ENCODE data around the gene KLK15. TPM values are rescaled to one million over a fixed set of nuclear protein-coding genes. Genes with fewer than 3 reads are reported as not detected.

The KLK15 gene
- total and polyA plus RNA-seq, 2 donors (not counting 3 experiments of a cell fraction or from before 2014, with no cell fraction given) = not detected

- Histone ChIP-seq H3K27ac (ENCODE audit: insufficient read depth, low read depth, low read length) (no peak within 1 kb of the TSS), H3K36me3 (ENCODE audit: control insufficient read depth in 2 of 2, extremely low read depth in 1 of 2, insufficient read depth in 2 of 2, low read length in 2 of 2) (no peaks in the 10 kb centered on the region), H3K9me1 (replicated peaks; ENCODE audit: control insufficient read depth, extremely low read depth, insufficient read depth, low read length) (no peaks in the 10 kb centered on the region), H3K79me2 (ENCODE audit: control insufficient read depth, insufficient read depth, low read length) (no peaks in the 10 kb centered on the region), H3K4me3 (replicated peaks in 1 of 3; ENCODE audit: insufficient read depth in 1 of 3, low read depth in 1 of 3, low read length in 3 of 3) (no peak within 1 kb of the TSS), H3K4me2 (ENCODE audit: insufficient read depth, low read length) (no peak within 1 kb of the TSS), H3K27me3 (ENCODE audit: control insufficient read depth in 2 of 2, insufficient read depth in 2 of 2, low read length in 2 of 2) (peaks cover 21% of the 10 kb centered on the region in 2 experiments), H4K20me1 (replicated peaks; ENCODE audit: control insufficient read depth, extremely low read depth, insufficient read depth, low read length) (no peaks in the 10 kb centered on the region), H2AFZ (ENCODE audit: low read depth, low read length) (no peak within 1 kb of the TSS), H3K4me1 (ENCODE audit: control insufficient read depth, extremely low read depth, insufficient read depth, low read length) (no peaks in the 10 kb centered on the region), H3K9me3 (replicated peaks; ENCODE audit: control insufficient read depth, insufficient read depth, low read length) (no peaks in the 10 kb centered on the region), H3K9ac (replicated peaks; ENCODE audit: extremely low read depth, insufficient read depth, low read length) (no peak within 1 kb of the TSS)
- no peak for DNase-seq (ENCODE audit: low read depth, low spot score)
- POLR2A ChIA-PET = no interaction called here
- intact Hi-C loops (cut with micrococcal nuclease) = no loop called here
- CTCF ChIA-PET = no interaction called here
- dilution Hi-C loops (cut with MboI; ENCODE audit: extremely low pct_ligation_motif_present, low sequenced_read_pairs) = no loop called here
- TF ChIP-seq EZH2 (IDR thresholded peaks at IDR 0.05; ENCODE audit: borderline replicate concordance, low read depth, low read length, severe bottlenecking) (no peak), FOS (IDR thresholded peaks at IDR 0.05; ENCODE audit: borderline replicate concordance, insufficient read depth, low read length) (no peak), JUN (IDR thresholded peaks at IDR 0.05; ENCODE audit: borderline replicate concordance, insufficient read depth, insufficient read length, low read depth) (no peak), MYC (IDR thresholded peaks at IDR 0.05; ENCODE audit: low read depth, low read length) (no peak)
- TF ChIP-seq, protein P1, sequence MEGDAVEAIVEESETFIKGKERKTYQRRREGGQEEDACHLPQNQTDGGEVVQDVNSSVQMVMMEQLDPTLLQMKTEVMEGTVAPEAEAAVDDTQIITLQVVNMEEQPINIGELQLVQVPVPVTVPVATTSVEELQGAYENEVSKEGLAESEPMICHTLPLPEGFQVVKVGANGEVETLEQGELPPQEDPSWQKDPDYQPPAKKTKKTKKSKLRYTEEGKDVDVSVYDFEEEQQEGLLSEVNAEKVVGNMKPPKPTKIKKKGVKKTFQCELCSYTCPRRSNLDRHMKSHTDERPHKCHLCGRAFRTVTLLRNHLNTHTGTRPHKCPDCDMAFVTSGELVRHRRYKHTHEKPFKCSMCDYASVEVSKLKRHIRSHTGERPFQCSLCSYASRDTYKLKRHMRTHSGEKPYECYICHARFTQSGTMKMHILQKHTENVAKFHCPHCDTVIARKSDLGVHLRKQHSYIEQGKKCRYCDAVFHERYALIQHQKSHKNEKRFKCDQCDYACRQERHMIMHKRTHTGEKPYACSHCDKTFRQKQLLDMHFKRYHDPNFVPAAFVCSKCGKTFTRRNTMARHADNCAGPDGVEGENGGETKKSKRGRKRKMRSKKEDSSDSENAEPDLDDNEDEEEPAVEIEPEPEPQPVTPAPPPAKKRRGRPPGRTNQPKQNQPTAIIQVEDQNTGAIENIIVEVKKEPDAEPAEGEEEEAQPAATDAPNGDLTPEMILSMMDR (IDR thresholded peaks at IDR 0.05; ENCODE audit: extremely low read depth in 1 of 2, insufficient read depth in 1 of 2, low read depth in 1 of 2, low read length in 2 of 2) = no peak
- no TSS peak for BruUV-seq (replicated peaks)
- FAIRE-seq = no peak
Measured at GRCh38 chr19:50823389-50824042, 9.9 kb downstream of the KLK15 start, which contains the start of gene KLK1. Gene KLK1 (minus strand): TSS chr19:50823787. CDS start chr19:50823748, 39 bp downstream.

Data from endothelial cell of umbilical vein (primary cell).